Bronchial epithelial cell (primary cell): ENCODE data around the gene C12orf57. TPM values are rescaled to one million over a fixed set of nuclear protein-coding genes. Genes with fewer than 3 reads are reported as not detected.

Experiments
- DNase-seq: peaks from one replicate; pipeline ENCODE4 v3.0.0-alpha.2; 2010; ENCODE audit warnings: low read depth
- FAIRE-seq: peaks from 2 replicates; lab custom pipeline; 2011; peaks lifted over from hg19 to GRCh38; lab: Jason Lieb, UNC
- H3K27me3 ChIP-seq: 2 replicates; pipeline ENCODE4 v1.5.1; 2011; ENCODE audit warnings: low read length; ENCODE audit not compliant: control insufficient read depth, insufficient read depth
- H3K36me3 ChIP-seq: 2 replicates; pipeline ENCODE4 v1.5.1; 2011; ENCODE audit warnings: low read length; ENCODE audit not compliant: control insufficient read depth, insufficient read depth
- H3K4me3 ChIP-seq: 2 replicates; pipeline ENCODE4 v1.5.1; 2011; ENCODE audit warnings: mild to moderate bottlenecking, low read depth, low read length, control low read depth
- CTCF ChIP-seq: IDR thresholded peaks from 2 replicates; pipeline ENCODE4 v1.5.1; 2011; ENCODE audit warnings: mild to moderate bottlenecking, moderate library complexity, low read length, control low read depth, inconsistent platforms; ENCODE audit not compliant: insufficient read depth, severe bottlenecking
- total RNA-seq: library from RNA; depleted of rRNA; stranded (reverse); fragments of >200 nt; gene quantifications from 2 replicates; pipeline ENCODE4 v1.2.1, GENCODE V29; 2014

Gene C12orf57
- total RNA-seq, result 92.2 and 161 TPM in 2 replicates

DNA sequence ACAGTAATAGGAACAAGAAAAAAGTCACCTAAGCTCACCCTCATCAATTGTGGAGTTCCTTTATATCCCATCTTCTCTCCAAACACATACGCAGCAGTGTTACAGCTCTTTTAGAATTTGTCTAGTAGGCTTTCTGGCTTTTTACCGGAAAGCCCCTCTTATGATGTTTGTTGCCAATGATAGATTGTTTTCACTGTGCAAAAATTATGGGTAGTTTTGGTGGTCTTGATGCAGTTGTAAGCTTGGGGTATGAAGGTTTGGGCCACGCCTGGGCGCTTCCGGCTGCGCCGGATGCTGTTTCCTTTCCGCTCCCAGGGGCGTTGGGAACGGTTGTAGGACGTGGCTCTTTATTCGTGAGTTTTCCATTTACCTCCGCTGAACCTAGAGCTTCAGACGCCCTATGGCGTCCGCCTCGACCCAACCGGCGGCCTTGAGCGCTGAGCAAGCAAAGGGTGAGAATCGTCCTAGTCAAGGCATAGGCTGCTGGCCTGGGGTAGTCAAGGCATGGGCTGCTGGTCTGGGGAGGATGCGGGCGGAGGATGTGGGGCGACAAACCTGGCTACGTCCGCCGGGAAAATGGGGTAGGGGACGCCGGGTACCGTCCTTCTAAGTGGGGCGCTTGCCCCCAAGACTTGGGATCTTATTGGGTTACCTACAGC is at the start of gene C12orf57, which contains the start of gene RNU7-1:
Gene C12orf57, plus strand, starts transcription at position 301 of the 659 bp plus-strand sequence. Its CDS starts 100 bp downstream, at position 401.
Gene RNU7-1, plus strand, starts transcription at position 95 of the 659 bp plus-strand sequence.
- no peak for FAIRE-seq
- DNase-seq, result peak; percentile 89
- Histone ChIP-seq H3K36me3 (peaks cover 11% of the 10 kb centered on the region), H3K4me3 (peak within 1 kb of the TSS; percentile 65), H3K27me3 (no peaks in the 10 kb centered on the region)
- TF ChIP-seq CTCF, result no peak

GRCh38 chr12:6894321-6894720 is 49.5 kb upstream of the C12orf57 start:
- no peak for TF ChIP-seq CTCF
- H3K4me3 ChIP-seq, result no peak overlapping the region
- DNase-seq (no peak), FAIRE-seq (no peak)
- H3K27me3 ChIP-seq, result no peaks in the 10 kb centered on the region
- no peaks in the 10 kb centered on the region for H3K36me3 ChIP-seq

DNA sequence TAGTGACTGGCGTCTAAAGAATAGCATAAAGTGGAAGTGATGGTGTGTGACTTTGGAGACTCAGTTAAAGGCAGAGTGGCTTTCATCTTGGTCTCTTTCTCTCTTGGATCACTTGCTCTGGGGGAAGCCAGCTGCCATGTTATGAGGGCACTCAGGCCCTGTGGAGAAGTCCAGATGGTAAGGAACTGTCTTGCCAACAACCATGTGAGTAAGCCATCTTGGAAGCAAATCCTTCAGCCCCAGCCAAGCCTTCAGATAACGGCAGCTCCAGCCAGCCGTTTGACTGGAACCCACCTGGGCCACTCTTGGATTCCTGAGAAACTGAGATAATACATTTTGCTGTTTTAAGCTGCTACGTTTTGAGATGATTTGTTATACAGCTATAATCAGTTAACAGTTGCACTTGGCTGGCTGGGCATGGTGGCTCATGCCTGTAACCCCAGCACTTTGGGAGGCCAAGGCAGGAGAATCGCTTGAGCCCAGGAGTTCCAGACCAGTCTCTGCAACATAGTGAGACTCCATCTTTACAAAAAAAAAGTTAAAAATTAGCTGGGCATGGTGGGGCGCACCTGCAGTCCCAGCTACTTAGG is 46.9 kb upstream of the C12orf57 start:
- no peaks in the 10 kb centered on the region for H3K27me3 ChIP-seq
- no peak for TF ChIP-seq CTCF
- FAIRE-seq, result no peak

DNA sequence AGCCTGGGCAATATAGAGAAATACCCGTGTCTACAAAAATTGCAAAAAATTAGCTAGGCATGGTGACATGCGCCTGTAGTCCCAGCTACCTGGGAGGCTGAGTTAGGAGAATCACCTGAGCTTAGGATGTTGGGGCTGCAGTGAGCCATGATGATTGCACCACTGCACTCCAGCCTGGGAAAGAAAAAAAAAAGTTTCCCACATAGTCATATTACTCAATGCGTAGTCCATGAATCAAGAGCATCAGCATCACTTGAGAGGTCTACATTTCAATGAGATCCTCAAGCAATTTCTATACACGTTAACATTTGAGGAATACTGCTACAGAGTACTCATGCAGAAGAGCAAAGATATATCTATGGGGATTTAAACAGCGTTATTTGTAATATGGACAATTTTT is 44.4 kb upstream of the C12orf57 start:
- no peak for FAIRE-seq
- Histone ChIP-seq H3K27me3 (no peaks in the 10 kb centered on the region), H3K4me3 (no peak overlapping the region), H3K36me3 (no peaks in the 10 kb centered on the region)
- DNase-seq, result peak; percentile 44
- no peak for TF ChIP-seq CTCF

More for the DNA sequence above, 46.9 kb upstream of the C12orf57 start:
- Histone ChIP-seq H3K4me3 (no peak overlapping the region), H3K36me3 (no peaks in the 10 kb centered on the region)
- no peak for DNase-seq

DNA sequence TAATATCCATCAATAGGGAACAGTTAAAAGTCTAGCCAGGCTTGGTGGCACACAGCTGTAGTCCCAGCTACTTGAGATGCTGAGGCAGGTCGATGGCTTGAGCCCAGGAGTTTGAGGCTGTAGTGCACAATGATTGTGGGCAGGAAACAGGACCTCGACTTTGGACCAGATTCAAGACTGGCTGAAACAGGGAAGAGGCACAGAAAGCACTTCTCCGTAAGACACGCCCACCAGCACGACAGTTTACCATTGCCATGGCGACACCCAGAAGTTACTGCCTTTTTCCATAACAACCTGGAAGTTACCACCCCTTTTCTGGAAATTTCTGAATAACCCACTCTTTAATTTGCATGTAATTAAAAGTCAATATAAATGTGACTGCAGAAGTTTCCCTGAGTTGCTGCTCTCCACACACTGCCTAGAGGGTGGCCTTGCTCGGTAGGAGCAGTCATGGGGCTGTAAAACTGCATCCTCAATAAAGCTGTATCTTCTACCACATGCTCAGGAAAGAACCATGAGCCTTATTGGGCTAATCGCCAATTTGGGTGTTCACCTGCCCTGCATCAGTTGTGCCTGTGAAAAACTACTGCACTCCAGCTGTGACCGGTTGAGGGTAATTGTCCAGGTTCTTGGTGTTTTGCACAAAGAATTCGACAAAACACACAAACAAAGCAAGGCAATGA is 43.8 kb upstream of the C12orf57 start:
- TF ChIP-seq CTCF, result no peak
- no peak for DNase-seq
- FAIRE-seq, result no peak
- H3K27me3 ChIP-seq, result no peaks in the 10 kb centered on the region
- no peaks in the 10 kb centered on the region for H3K36me3 ChIP-seq
- no peak overlapping the region for H3K4me3 ChIP-seq
